Mesenchymal stem cell (in vitro differentiated cells and primary cell): ENCODE measurements around the gene MRPS12.
A peak's percentile ranks its signal among the peaks of the same experiment; 100 is the strongest.
"Not testable (repeated sequence)": the region's sequence is repeated elsewhere in the genome, so short reads cannot be mapped to it uniquely, and the experiment has no call there.

Source experiments
- DNase-seq: peaks from one replicate; pipeline ENCODE4 v3.0.0-alpha.2; 2013
- H2AFZ ChIP-seq: one replicate; pipeline ENCODE4 v1.6.1; 2013; ENCODE audit warnings: low read depth, mild to moderate bottlenecking, control low read depth, inconsistent platforms, low read length, moderate library complexity
- H2AK5ac ChIP-seq: 2 replicates; pipeline ENCODE4 v1.6.1; 2013; ENCODE audit warnings: low read length, moderate library complexity, mild to moderate bottlenecking, inconsistent platforms; ENCODE audit not compliant: severe bottlenecking
- H2BK120ac ChIP-seq: one replicate; pipeline ENCODE4 v1.6.1; 2013; ENCODE audit warnings: low read depth, mild to moderate bottlenecking, inconsistent platforms, low read length, moderate library complexity
- H2BK12ac ChIP-seq, 2 experiments: one replicate each; pipeline ENCODE4 v1.6.1; 2013; ENCODE audit warnings: inconsistent platforms in 2 of 2, low read length in 2 of 2, mild to moderate bottlenecking in 2 of 2, moderate library complexity in 2 of 2, control low read depth in 1 of 2
- H2BK15ac ChIP-seq: one replicate; pipeline ENCODE4 v1.6.1; 2013; ENCODE audit warnings: mild to moderate bottlenecking, low read depth, inconsistent platforms; ENCODE audit not compliant: poor library complexity, severe bottlenecking
- H2BK5ac ChIP-seq: 2 replicates; pipeline ENCODE4 v1.6.1; 2013; ENCODE audit warnings: low read depth, mild to moderate bottlenecking, low read length, control low read depth, inconsistent platforms; ENCODE audit not compliant: poor library complexity, severe bottlenecking
- H3K14ac ChIP-seq, 2 experiments: one replicate each; pipeline ENCODE4 v1.6.1; 2013; ENCODE audit warnings: inconsistent platforms in 2 of 2, low read length in 2 of 2, control low read depth in 1 of 2, mild to moderate bottlenecking in 1 of 2, moderate library complexity in 1 of 2
- H3K18ac ChIP-seq, 2 experiments: one replicate each; pipeline ENCODE4 v1.6.1; 2013; ENCODE audit warnings: inconsistent platforms in 2 of 2, low read length in 2 of 2, control low read depth in 1 of 2, low read depth in 1 of 2, mild to moderate bottlenecking in 1 of 2
- H3K23ac ChIP-seq, 2 experiments: one replicate each; pipeline ENCODE4 v1.6.1; 2013; ENCODE audit warnings: inconsistent platforms in 2 of 2, low read length in 2 of 2, mild to moderate bottlenecking in 2 of 2, moderate library complexity in 2 of 2, control low read depth in 1 of 2
- H3K27ac ChIP-seq: 2 replicates; pipeline ENCODE4 v1.5.1; 2013; ENCODE audit warnings: mild to moderate bottlenecking, moderate library complexity, low read length, control low read depth, inconsistent platforms; ENCODE audit not compliant: poor library complexity, severe bottlenecking
- H3K27me3 ChIP-seq, 2 experiments: 2 replicates each; pipeline versions ENCODE4 v1.6.1 to v1.7.0; 2013; ENCODE audit warnings: low read length in 2 of 2, mild to moderate bottlenecking in 2 of 2, moderate library complexity in 2 of 2, control low read depth in 1 of 2, inconsistent platforms in 1 of 2; ENCODE audit not compliant: control insufficient read depth in 1 of 2, insufficient read depth in 1 of 2
- H3K36me3 ChIP-seq, 2 experiments: 2 replicates each; pipeline versions ENCODE4 v1.6.1 to v1.7.0; 2013; ENCODE audit warnings: low read length in 2 of 2, control low read depth in 1 of 2, inconsistent platforms in 1 of 2, low read depth in 1 of 2, mild to moderate bottlenecking in 1 of 2; ENCODE audit not compliant: insufficient read depth in 2 of 2, control insufficient read depth in 1 of 2
- H3K4ac ChIP-seq, 2 experiments: one replicate each; pipeline ENCODE4 v1.6.1; 2013; ENCODE audit warnings: inconsistent platforms in 2 of 2, low read length in 2 of 2, mild to moderate bottlenecking in 2 of 2, moderate library complexity in 2 of 2, control low read depth in 1 of 2, low read depth in 1 of 2
- H3K4me1 ChIP-seq: 2 replicates; pipeline ENCODE4 v1.6.1; 2013; ENCODE audit warnings: low read depth, low read length, control low read depth; ENCODE audit not compliant: control insufficient read depth, insufficient read depth
- H3K4me2 ChIP-seq: 2 replicates; pipeline ENCODE4 v1.6.1; 2013; ENCODE audit warnings: low read length, mild to moderate bottlenecking, inconsistent platforms; ENCODE audit not compliant: poor library complexity, severe bottlenecking
- H3K4me3 ChIP-seq, 2 experiments: 2 replicates each; pipeline versions ENCODE4 v1.5.1 to v1.7.0; 2013; ENCODE audit warnings: low read length in 2 of 2, mild to moderate bottlenecking in 2 of 2, control low read depth in 1 of 2, low read depth in 1 of 2; ENCODE audit not compliant: insufficient read depth in 1 of 2
- H3K79me1 ChIP-seq: replicated peaks from 2 replicates; pipeline ENCODE4 v1.6.1; 2013; ENCODE audit warnings: mild to moderate bottlenecking, control low read depth, low read length, inconsistent platforms; ENCODE audit not compliant: poor library complexity, severe bottlenecking
- H3K9ac ChIP-seq: 2 replicates; pipeline ENCODE4 v1.7.0; 2013; ENCODE audit warnings: mild to moderate bottlenecking, low read length, moderate library complexity
- H3K9me3 ChIP-seq: 2 replicates; pipeline ENCODE4 v1.7.0; 2013; ENCODE audit warnings: mild to moderate bottlenecking, low read length; ENCODE audit not compliant: control insufficient read depth
- H4K8ac ChIP-seq: one replicate; pipeline ENCODE4 v1.6.1; 2013; ENCODE audit warnings: inconsistent platforms, mild to moderate bottlenecking, low read length, moderate library complexity
- H4K91ac ChIP-seq: one replicate; pipeline ENCODE4 v1.6.1; 2013; ENCODE audit warnings: mild to moderate bottlenecking, low read length, inconsistent platforms
- WGBS: methylation state at CpG from one replicate; pipeline ENCODE4 v1.1.7; 2013; ENCODE audit warnings: mixed read lengths; 5-methylcytosine and 5-hydroxymethylcytosine counted together

Gene MRPS12

DNA sequence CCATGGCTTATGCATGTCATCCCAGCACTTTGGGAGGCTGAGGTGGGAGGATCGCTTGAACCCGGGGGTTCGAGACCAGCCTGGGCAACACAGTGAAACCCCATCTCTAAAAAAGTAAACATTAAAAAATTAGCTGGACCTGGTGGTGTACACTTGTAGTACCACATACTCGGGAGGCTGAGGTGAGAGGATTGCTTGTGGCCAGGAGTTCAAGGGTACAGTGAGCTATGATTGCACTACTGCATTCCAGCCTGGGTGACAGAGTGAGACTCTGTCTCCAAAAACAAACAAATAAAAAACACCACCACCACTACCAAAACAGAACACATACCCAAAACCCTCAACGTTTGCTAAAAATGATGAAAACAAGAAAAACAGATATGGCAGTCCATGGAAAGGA is 28.9 kb downstream of the MRPS12 start:
- Histone ChIP-seq H3K27ac (no peak overlapping the region), H2AK5ac (no peak overlapping the region), H3K14ac (no peak overlapping the region), H3K18ac (no peak overlapping the region), H3K4ac (no peak overlapping the region), H2BK120ac (no peak overlapping the region), H4K91ac (no peak overlapping the region), H2BK15ac (no peak overlapping the region), H3K23ac (no peak overlapping the region), H3K79me1 (peaks cover 18% of the 10 kb centered on the region), H2BK5ac (no peak overlapping the region), H4K8ac (no peak overlapping the region), H3K4me2 (peak overlapping the region; percentile 13), H2AFZ (no peak overlapping the region), H3K4me1 (peaks cover 7% of the 10 kb centered on the region), H3K4me3 (no peak overlapping the region), H2BK12ac (no peak overlapping the region), H3K27me3 (no peaks in the 10 kb centered on the region), H3K36me3 (peaks cover 2 to 4% of the 10 kb centered on the region in 2 experiments), H3K9me3 (no peaks in the 10 kb centered on the region), H3K9ac (no peak overlapping the region)
- DNase-seq = no peak
- WGBS = 84% methylated on average over 3 of the region's 5 CpGs

GRCh38 chr19:38964738-38965137 is 34.0 kb downstream of the MRPS12 start:
- H3K79me1 ChIP-seq = peaks cover 20% of the 10 kb centered on the region
- H2AK5ac ChIP-seq = no peak overlapping the region
- no peak overlapping the region for H3K23ac ChIP-seq
- H2BK5ac ChIP-seq = no peak overlapping the region
- no peak overlapping the region for H4K91ac ChIP-seq
- H2AFZ ChIP-seq = no peak overlapping the region
- no peak for DNase-seq
- no peaks in the 10 kb centered on the region for H3K27me3 ChIP-seq
- WGBS = 85% methylated on average over 1 of the region's 2 CpGs
- H3K9me3 ChIP-seq = no peaks in the 10 kb centered on the region
- H3K36me3 ChIP-seq = peaks cover 10 to 15% of the 10 kb centered on the region in 2 experiments
- H3K4me3 ChIP-seq = no peak overlapping the region
- H3K27ac ChIP-seq = no peak overlapping the region
- no peak overlapping the region for H2BK15ac ChIP-seq
- H2BK120ac ChIP-seq = no peak overlapping the region
- no peak overlapping the region for H4K8ac ChIP-seq
- H3K9ac ChIP-seq = no peak overlapping the region
- H3K14ac ChIP-seq = no peak overlapping the region
- H2BK12ac ChIP-seq = no peak overlapping the region
- H3K4me2 ChIP-seq = no peak overlapping the region
- peaks cover 3% of the 10 kb centered on the region for H3K4me1 ChIP-seq
- H3K18ac ChIP-seq = no peak overlapping the region
- H3K4ac ChIP-seq = no peak overlapping the region

DNA sequence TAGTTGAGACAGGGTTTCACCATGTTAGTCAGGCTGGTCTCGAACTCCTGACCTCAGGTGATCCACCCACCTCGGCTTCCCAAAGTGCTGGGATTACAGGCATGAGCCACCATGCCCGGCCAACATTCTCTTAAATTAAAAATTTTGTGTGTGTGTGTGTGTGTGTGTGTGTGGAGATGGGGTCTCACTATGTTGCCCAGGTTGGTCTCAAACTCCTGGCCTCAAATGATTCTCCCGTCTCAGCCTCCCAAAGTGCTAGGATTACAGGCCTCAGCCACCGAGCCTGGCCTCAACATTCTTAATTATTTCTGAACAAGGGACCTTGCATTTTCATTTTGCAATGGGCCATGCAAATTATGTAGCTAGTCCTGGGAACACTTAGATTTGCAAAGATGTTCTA is 35.4 kb downstream of the MRPS12 start:
- H2AK5ac ChIP-seq, H4K8ac ChIP-seq, H3K9ac ChIP-seq, H2AFZ ChIP-seq, H3K4me1 ChIP-seq, H3K27ac ChIP-seq, H3K14ac ChIP-seq, H3K4me2 ChIP-seq, H3K18ac ChIP-seq, H4K91ac ChIP-seq, H2BK12ac ChIP-seq, H3K23ac ChIP-seq, DNase-seq, H3K4ac ChIP-seq, H3K9me3 ChIP-seq, H2BK120ac ChIP-seq, H3K27me3 ChIP-seq, H3K4me3 ChIP-seq, H2BK5ac ChIP-seq, H2BK15ac ChIP-seq: not testable (repeated sequence)
- Histone ChIP-seq H3K79me1 (peaks cover 28% of the 10 kb centered on the region), H3K36me3 (peaks cover 10 to 17% of the 10 kb centered on the region in 2 experiments)
- WGBS = 100% methylated on average over 5 of the region's 5 CpGs

- Histone ChIP-seq H3K18ac (no peak overlapping the region), H3K4me1 (peaks cover 2% of the 10 kb centered on the region), H3K79me1 (peaks cover 20% of the 10 kb centered on the region), H3K27me3 (no peaks in the 10 kb centered on the region), H3K9me3 (no peaks in the 10 kb centered on the region), H4K8ac (no peak overlapping the region), H3K36me3 (peaks cover 8 to 10% of the 10 kb centered on the region in 2 experiments), H3K14ac (no peak overlapping the region), H2BK5ac (no peak overlapping the region), H3K27ac (no peak overlapping the region), H2BK15ac (no peak overlapping the region), H3K4me3 (no peak overlapping the region), H2AFZ (no peak overlapping the region), H4K91ac (no peak overlapping the region), H2AK5ac (no peak overlapping the region), H2BK120ac (no peak overlapping the region), H2BK12ac (no peak overlapping the region), H3K4me2 (no peak overlapping the region), H3K4ac (no peak overlapping the region), H3K23ac (no peak overlapping the region), H3K9ac (no peak overlapping the region)
- WGBS = 91% methylated on average over 11 of the region's 12 CpGs
- peak; percentile 60 for DNase-seq
Measured at GRCh38 chr19:38970664-38971532, 40.2 kb downstream of the MRPS12 start.
